AG04450 (cell line): ENCODE results near the gene CAPN5. TPM values are rescaled to one million over a fixed set of nuclear protein-coding genes. Genes with fewer than 3 reads are reported as not detected.

ENCODE experiments used
- CTCF ChIA-PET: fragments of 300-600, 350-600 bp; formaldehyde crosslinking; extraction: SDS; loops from one replicate; lab custom pipeline; 2022; ENCODE audit warnings: antibody characterized with exemption, inconsistent platforms; lab: Charles Lee
- POLR2A ChIA-PET: fragments of 350-600 bp; formaldehyde crosslinking; extraction: SDS; loops from one replicate; lab custom pipeline; 2021; ENCODE audit warnings: antibody characterized with exemption, inconsistent platforms; lab: Yijun Ruan, JAX
- DNase-seq: peaks from one replicate; pipeline ENCODE4 v3.0.0-alpha.2; 2011; ENCODE audit warnings: low read depth, low spot score
- H3K27ac ChIP-seq: one replicate; pipeline ENCODE4 v1.5.1; 2012; ENCODE audit warnings: low read depth, low read length, control low read depth
- H3K27me3 ChIP-seq: one replicate; pipeline ENCODE4 v1.6.0; 2012; ENCODE audit warnings: low read length; ENCODE audit not compliant: control insufficient read depth, insufficient read depth
- H3K4me3 ChIP-seq: 2 replicates; pipeline ENCODE4 v1.5.1; 2011; ENCODE audit warnings: mild to moderate bottlenecking, low read depth, low read length, control low read depth
- H3K9me3 ChIP-seq: 2 replicates; pipeline ENCODE4 v1.5.1; 2012; ENCODE audit warnings: low read length; ENCODE audit not compliant: control insufficient read depth, insufficient read depth
- CTCF ChIP-seq: IDR thresholded peaks from 2 replicates; pipeline ENCODE4 v1.5.1; 2011; ENCODE audit warnings: low read depth, low read length, control low read depth, inconsistent platforms
- polyA plus RNA-seq: library from polyadenylated mRNA; depleted of rRNA; stranded (reverse); fragments of >200 nt; gene quantifications from 2 replicates; pipeline ENCODE4 v1.2.3, GENCODE V29; 2011

CAPN5 gene
- polyA plus RNA-seq, 1 experiment, result 18.6 TPM

DNA sequence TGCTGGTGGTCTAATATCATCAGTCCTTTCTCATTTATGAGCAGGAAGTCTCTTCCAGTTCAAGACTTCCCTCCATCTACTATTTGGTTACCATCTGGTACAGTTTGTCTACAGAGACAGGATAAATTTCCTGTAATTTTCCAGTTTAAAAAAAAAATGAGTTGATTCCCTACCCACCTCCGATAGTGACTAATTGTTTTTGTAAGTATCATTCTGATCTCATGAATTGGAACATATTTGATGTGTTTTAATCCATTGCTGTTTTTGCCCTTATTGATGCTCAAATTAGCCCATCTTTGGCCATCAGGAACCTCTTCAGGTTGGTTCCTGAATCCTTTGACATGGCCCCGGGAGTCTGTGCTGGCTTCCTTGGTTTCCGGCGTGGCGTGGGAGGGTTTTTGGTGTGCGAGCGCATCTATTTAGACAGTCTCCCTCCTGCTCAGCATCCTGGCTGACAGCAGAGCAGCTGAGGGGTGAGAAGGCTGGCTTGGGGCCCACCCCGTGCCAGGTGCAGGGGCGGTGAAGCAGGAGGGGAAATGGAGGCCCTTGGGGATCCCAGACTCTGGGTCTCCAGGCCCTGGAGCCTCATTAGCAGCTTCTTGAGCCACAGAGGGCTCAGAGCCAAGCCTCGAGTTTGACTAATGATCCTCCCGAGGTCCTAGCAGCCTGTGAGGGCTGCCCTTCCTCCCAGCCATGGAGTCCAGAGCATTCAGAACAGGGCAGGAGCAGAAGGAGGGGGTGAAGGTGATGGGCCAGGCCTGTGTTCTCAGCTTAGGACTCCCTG is 42.7 kb downstream of the CAPN5 start:
- H3K4me3 ChIP-seq, result no peak overlapping the region
- DNase-seq, result no peak
- H3K27ac ChIP-seq, result peak overlapping the region; percentile 34
- POLR2A ChIA-PET, result no interaction called here
- CTCF ChIA-PET, result interaction anchor here (1.0 to 2.9 kb wide), 3 partner anchors 18 to 190 kb away, joined by 3 to 12 read pairs (median 7); no protein-coding TSS in a partner anchor
- no peaks in the 10 kb centered on the region for H3K27me3 ChIP-seq
- TF ChIP-seq CTCF, result no peak
- no peaks in the 10 kb centered on the region; the same call in 1 of the 2 replicates for H3K9me3 ChIP-seq

DNA sequence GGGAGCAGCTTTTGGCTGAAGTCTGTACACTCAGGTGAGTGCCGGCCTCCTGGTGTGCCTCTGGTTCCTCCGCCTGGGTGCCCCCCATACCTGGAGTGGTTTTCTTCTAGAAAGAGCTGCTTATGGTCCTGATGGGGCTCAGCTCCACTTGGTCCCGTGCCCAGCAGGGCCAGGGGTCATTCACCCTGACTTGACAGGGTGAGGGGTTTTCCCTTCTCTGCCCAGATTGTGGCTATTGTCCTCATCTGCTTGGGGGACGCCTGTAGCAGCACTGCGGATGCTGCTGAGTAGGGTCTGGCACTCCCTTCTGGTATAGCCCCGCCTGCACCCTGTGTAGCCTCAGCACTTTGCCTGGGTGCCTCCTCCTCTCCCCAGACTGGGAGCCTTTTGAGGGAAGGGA is 44.1 kb downstream of the CAPN5 start:
- no peak overlapping the region for H3K27ac ChIP-seq

GRCh38 chr11:77111277-77111676 is 44.5 kb downstream of the CAPN5 start:
- ChIA-PET CTCF (interaction anchor here (1.2 to 2.9 kb wide), 3 partner anchors 16 to 64 kb away, joined by 3 to 12 read pairs (median 5); partner anchors contain the start of gene MYO7A), POLR2A (no interaction called here)

More for the DNA sequence above, 44.1 kb downstream of the CAPN5 start:
- Histone ChIP-seq H3K9me3 (no peaks in the 10 kb centered on the region), H3K4me3 (no peak overlapping the region), H3K27me3 (no peaks in the 10 kb centered on the region)
- no peak for TF ChIP-seq CTCF
- POLR2A ChIA-PET, result no interaction called here
- no peak for DNase-seq
- CTCF ChIA-PET, result interaction anchor here (0.9 to 2.9 kb wide), 4 partner anchors 17 to 63 kb away, joined by 3 to 12 read pairs (median 6); partner anchors contain the start of gene MYO7A

GRCh38 chr11:77111946-77112345 is 45.2 kb downstream of the CAPN5 start:
- CTCF ChIA-PET, result interaction anchor here (1.2 to 1.6 kb wide), 3 partner anchors 16 to 378 kb away, joined by 3 to 5 read pairs (median 3); partner anchors contain the start of gene MYO7A

More at GRCh38 chr11:77111277-77111676, 44.5 kb downstream of the CAPN5 start:
- Histone ChIP-seq H3K27me3 (no peaks in the 10 kb centered on the region), H3K27ac (no peak overlapping the region), H3K9me3 (no peaks in the 10 kb centered on the region), H3K4me3 (no peak overlapping the region)
- no peak for DNase-seq
- TF ChIP-seq CTCF, result no peak

More at GRCh38 chr11:77111946-77112345, 45.2 kb downstream of the CAPN5 start:
- H3K9me3 ChIP-seq, result no peaks in the 10 kb centered on the region
- no peak for DNase-seq
- H3K27me3 ChIP-seq, result no peaks in the 10 kb centered on the region
- H3K4me3 ChIP-seq, result no peak overlapping the region
- no peak overlapping the region for H3K27ac ChIP-seq
- POLR2A ChIA-PET, result no interaction called here
- no peak for TF ChIP-seq CTCF
